ENCODE results near the gene CHGA.

GRCh38 chr14:92955381-92955780 is 32.4 kb downstream of the CHGA start:
- TF ChIP-seq, protein P1, sequence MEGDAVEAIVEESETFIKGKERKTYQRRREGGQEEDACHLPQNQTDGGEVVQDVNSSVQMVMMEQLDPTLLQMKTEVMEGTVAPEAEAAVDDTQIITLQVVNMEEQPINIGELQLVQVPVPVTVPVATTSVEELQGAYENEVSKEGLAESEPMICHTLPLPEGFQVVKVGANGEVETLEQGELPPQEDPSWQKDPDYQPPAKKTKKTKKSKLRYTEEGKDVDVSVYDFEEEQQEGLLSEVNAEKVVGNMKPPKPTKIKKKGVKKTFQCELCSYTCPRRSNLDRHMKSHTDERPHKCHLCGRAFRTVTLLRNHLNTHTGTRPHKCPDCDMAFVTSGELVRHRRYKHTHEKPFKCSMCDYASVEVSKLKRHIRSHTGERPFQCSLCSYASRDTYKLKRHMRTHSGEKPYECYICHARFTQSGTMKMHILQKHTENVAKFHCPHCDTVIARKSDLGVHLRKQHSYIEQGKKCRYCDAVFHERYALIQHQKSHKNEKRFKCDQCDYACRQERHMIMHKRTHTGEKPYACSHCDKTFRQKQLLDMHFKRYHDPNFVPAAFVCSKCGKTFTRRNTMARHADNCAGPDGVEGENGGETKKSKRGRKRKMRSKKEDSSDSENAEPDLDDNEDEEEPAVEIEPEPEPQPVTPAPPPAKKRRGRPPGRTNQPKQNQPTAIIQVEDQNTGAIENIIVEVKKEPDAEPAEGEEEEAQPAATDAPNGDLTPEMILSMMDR (IDR thresholded peaks at IDR 0.05 in 8 of 11, conservative IDR thresholded peaks at IDR 0.05 in 3 of 11), result no peak
- no peak for TF ChIP-seq POLR2AphosphoS5 (IDR thresholded peaks at IDR 0.05)
- TF ChIP-seq POLR2A (IDR thresholded peaks at IDR 0.05), result no peak
